Activated effector memory CD4-positive, alpha-beta T cell treated with anti-CD3 and anti-CD28 coated beads, Interleukin-2, amount 50 U/mL, for 16 hours (primary cell): Measurements from ENCODE around the gene POLE.

Source experiments
- DNase-seq: peaks from one replicate; pipeline ENCODE4 v3.0.0-alpha.2; 2020

Gene POLE

DNA sequence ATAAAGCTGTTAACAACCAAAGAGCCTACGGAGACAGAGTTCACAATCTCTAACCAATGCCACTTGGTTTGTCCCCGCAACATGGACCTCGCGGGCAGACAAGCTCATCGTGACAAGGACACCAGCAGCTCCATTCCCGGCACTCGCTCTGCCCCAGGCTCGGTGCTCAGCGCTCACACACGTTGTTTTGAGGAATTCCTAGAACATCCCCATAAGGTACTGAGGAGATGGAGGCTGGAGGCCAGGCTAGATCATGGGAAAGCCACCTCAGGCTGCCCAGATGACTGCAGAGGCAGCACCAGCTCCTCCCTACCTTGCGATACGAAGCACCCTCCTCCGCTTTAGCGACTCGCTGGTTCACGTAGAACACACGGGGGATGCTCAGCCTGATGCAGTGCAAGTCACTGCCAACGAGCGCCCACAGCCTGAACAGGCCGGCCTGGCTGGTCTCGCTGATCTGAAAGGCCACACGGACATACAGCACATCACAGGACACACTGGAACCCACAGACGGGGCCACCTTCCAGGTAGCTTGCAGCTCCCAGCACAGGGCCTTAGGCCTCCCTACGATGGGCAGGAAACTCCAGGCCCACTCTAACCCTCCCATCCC lies 38.4 kb downstream of the POLE start:
- DNase-seq, result no peak

DNA sequence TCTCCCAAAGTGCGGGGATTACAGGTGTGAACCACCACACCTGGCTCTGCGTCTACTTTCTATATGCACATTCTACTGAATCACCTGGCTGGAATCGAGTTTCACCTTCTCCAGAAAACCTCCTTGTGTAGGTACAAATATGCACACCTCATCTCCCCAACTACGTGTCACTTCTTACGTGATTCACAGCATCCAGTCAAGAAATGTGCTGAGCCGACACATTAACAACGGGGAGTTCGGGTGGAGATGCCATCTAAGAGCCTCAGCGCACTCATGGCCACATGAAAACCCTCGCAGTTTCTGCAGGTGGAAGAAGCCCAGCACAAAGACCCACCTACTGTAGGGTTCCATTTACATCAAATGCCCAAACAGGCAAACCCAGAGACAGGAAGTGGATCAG lies 39.3 kb downstream of the POLE start:
- DNase-seq, result no peak

DNA sequence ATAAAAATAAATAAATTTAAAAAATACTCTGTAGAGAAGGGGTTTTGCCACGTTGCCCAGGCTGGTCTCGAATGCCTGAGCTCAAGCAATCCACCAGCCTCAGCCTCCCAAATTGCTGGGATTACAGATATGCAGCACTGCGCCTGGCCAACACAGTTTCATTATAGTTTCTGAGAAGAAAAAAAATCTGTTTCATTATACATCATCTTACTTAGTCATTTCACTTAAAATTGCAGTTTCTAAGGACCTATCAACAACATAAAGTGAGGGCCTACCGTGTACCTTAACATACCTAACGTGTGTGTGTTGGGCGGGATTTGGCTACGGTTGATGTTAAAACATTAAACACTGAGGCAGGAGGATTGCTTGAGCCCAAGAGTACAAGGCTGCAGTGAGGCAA lies 40.3 kb downstream of the POLE start:
- no peak for DNase-seq

DNA sequence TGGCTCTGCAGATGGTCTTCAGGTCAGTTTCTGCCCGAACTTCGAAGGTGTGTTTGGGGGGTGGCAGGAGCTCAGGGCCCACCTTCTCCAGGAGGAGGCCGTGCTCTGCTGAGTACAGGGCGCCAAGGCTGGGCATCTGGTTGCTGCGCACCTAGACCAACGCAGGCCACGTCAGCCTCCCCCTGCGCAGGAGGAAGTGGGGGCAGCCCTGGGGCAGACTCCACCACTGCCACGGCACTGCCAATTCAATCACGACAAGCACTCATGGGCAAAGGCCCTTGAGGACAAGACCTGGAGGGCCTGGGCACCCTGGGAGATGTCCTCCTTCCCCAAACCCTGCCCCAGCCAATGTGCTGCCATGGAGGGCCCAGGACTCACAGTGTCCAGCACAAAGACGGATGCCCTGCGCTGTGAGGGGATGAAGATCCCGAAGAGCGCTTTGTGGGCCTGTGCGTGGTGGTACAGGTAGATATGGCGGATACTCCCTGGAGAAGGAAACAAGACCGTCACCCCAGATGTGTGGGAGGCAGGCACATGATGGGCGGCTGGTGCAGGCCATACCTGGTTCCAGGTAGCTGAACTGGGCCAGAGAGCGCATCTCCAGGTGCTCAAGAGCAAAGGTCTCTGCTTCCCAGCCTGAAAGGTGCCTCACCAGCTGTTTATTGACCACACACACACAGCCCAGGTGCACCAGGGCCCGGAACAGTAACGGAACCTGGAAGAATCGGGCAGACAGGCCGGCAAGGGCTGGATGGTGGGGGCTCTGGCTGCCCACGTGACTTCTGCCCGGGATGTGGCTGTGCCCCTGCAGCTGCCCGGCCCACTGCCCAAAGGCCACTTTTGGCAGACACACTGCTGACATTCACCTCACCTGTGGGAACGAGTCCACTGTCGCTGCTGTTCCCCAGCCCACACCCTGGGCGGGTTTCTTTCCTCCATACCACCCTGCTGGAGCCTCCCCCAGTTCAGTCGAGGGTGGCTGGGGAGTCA lies 44.0 kb downstream of the POLE start:
- DNase-seq, result no peak

- DNase-seq, result no peak
Observed at GRCh38 chr12:132641811-132642650, 45.1 kb downstream of the POLE start.

- DNase-seq, result no peak
Observed at GRCh38 chr12:132640936-132641335, 46.2 kb downstream of the POLE start.

DNA sequence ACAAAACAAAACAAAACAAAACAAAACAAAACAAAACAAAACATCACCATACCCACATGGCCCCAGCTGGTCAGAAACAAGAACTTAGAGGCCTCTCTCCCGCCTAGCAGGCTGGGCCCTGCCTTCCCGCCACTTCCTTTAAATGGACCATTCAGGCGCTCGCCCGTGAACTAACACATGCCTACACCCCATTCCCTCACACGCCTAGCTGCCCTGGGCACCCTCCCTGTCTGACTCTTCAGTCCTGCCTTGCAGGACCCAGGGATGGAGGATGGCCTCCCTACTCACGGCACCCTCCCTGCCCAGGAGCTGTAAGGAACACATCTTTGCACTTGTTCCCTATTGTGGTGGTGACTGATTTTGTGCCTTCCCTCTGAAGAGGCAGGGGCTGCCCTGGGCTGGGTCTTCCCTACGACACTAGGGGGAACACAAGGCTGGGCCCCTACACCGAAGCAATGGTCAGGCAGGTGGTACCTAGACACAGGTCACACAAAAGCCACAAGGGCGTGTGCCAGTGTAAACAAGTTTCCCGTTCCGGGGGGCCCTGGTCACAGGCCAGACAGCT lies 47.1 kb downstream of the POLE start:
- DNase-seq, result no peak

DNA sequence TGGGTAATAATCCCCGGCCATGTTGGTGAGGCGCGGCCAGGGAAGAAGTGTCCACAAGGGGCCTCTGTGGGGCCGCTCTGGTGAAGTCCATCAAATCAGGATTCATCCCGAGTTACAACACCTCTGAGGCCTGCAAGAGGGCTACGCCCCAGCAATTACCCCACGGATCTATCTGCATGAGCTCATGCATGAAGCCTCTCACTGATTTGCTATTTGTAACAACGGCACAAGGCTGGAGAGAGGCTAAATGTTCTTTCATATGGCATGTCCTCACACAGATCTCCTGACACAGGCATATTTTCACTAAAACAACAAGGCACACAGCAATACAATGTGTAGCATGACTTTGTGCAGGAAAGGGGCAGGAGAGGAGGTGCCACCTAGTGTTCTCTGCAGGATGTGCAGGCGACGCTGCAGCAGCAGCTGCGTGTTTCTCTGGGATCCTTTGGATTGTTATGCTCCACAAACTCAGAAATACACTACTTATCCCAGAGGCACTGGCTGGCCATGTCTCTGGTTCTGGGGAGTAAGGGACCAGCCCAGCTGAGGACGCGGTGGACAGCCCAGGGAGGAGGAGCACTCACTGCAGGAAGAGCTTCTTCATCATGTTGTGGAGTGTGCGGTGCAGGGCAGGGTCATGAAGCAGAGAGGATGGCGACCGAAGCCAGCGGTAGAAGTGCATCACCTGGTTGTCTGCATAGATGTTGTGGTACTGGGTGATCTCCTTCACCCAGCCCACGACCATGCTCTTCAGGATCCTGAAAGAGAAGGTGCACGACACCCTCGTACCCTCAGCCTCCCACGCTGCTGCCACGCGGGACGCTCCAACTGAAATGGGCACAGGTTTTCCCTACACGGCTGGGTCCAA lies 48.4 kb downstream of the POLE start:
- DNase-seq, result no peak

- DNase-seq, result no peak
Observed at GRCh38 chr12:132637811-132638210, 49.3 kb downstream of the POLE start.

GRCh38 chr12:132635076-132635955 lies 51.8 kb downstream of the POLE start:
- no peak for DNase-seq

GRCh38 chr12:132634411-132634990 lies 52.6 kb downstream of the POLE start:
- DNase-seq, result no peak

- no peak for DNase-seq
Observed at GRCh38 chr12:132633901-132634300, 53.2 kb downstream of the POLE start.

GRCh38 chr12:132633398-132633797 lies 53.7 kb downstream of the POLE start:
- DNase-seq, result no peak

DNA sequence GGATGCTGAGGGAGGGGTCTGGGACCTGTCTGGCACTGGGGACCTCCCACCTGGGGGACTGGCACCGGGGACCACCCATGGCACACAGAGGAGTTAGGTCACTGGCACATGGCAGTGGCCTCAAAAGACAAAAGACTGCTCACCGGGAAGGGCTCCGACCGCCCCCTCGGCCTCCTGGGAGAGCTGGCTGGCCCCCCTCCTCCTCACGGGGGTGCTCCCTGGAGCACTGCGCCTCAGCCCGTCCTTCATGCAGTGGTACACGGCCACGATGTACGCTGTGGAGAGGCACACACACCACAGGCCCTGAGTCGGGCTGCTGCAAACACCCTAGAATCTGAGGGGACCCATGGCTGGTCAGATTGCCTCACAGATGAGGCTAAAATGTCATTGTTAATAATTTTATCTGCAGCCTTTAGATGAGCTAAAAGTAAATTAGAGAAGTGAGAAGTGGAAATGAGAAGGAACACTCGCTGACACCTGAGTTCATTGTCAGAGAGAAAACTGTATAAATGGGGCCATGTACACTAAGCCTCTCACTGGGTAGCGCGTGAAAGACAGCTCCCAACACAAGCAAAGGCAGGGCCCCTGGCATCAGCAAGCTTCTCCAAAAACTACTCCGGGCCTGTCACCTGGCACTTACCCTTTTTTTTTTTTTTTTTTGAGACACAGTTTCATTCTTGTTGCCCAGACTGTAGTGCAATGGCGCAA lies 54.5 kb downstream of the POLE start:
- no peak for DNase-seq

DNA sequence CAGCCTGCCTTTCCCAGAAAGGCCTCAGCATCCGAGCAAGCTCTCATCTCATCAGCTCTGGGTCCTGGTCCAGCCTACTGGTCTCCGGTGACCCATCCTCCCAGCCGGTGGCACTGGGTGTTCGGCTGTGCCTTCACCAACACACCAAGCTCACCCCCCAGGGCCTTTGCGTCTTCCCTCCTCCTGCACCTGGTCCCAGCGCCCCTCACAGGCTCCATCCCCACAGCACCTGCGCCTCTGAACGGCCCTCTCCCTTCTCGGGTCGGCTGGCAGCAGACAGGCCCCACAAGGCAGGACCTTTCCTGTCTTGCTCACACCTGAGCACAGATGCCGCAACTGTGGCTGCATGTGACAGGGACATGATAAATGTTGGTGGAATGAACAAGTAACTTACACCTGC lies 55.5 kb downstream of the POLE start:
- no peak for DNase-seq

GRCh38 chr12:132630672-132631071 lies 56.5 kb downstream of the POLE start:
- DNase-seq, result no peak

DNA sequence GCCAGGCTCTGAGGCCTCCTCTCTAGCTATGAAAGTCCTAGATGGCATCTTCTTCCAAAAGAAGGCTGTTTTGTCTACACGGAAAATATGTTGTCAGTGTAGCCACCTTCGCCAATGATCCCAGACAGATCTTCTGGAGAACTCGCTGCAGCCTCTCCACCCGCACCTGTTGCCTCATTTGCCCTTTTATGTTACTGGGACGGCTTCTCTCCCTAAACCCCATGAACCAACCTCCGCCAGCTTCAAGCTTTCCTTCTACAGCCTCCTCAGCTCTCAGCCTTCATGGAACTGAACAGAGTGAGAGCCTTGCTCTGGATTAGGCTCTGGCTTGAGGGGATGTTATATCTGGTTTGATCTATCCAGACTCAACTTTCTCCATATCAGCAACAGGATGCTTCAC lies 57.8 kb downstream of the POLE start:
- DNase-seq, result no peak

DNA sequence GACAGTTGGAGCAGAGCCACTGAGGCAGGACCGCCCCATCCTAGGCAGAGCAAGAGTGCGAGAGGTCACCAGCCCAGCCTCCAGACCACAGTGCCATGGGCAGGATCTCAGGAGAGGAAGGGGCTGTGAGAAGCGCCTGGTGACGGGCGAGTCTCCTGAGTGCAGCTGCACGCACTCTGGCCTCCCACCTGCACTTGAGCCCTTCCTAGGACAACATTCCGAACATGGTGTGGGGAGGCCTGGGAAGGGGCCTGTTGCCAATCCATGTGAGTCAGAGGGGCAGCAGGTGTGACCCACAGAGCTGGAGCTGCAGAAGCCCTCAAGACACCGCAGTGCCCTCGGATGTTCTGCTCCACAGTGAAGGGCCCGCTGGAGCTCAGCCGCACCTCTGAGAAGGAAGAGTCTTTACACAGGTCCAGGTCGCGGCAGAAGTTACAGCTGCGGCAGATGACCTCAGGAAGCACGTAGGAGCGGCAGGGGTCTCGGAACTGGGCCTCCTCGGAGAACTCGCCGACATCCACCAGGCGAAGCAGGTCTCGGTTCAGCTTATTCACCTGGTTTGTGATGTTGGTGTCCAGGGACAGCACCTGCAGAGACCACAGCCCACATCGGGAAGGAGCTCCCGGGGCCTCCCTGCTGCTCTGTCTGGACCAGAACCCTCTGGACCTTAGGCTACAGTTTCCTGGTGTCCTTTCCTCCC lies 61.3 kb downstream of the POLE start:
- DNase-seq, result no peak

GRCh38 chr12:132624910-132625630 lies 62.1 kb downstream of the POLE start:
- DNase-seq, result no peak
